ENCODE results near the gene THRB.

DNA sequence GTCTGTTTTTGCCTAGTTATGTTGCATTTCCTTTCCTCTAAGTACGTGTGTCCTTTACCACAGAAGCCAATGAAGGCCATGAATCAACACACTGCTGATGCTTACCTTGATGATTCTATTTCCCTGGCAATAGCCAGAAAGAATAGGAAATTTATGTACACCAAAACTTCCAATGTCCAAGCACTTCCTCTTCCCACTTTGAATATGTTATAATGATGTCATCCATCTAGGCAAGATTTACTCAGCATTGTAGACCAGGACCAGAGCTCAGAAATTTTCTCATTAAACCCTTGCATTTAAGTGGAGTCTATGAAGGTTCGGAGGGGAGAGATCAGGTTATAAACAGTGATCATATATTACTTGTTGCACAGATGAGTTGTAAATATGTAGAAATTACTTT lies 126.0 kb downstream of the THRB start:
- TF ChIP-seq, protein P1, sequence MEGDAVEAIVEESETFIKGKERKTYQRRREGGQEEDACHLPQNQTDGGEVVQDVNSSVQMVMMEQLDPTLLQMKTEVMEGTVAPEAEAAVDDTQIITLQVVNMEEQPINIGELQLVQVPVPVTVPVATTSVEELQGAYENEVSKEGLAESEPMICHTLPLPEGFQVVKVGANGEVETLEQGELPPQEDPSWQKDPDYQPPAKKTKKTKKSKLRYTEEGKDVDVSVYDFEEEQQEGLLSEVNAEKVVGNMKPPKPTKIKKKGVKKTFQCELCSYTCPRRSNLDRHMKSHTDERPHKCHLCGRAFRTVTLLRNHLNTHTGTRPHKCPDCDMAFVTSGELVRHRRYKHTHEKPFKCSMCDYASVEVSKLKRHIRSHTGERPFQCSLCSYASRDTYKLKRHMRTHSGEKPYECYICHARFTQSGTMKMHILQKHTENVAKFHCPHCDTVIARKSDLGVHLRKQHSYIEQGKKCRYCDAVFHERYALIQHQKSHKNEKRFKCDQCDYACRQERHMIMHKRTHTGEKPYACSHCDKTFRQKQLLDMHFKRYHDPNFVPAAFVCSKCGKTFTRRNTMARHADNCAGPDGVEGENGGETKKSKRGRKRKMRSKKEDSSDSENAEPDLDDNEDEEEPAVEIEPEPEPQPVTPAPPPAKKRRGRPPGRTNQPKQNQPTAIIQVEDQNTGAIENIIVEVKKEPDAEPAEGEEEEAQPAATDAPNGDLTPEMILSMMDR (IDR thresholded peaks at IDR 0.05) = no peak
- TF ChIP-seq POLR2A (IDR thresholded peaks at IDR 0.05) = no peak
